HPDE6-E6E7 (cell line): ENCODE data around the gene CTDSP1.

Experiments used
- DNase-seq: peaks from one replicate; pipeline ENCODE4 v3.0.0; 2011; ENCODE audit warnings: missing footprints; ENCODE audit errors: extremely low spot score

Gene CTDSP1

GRCh38 chr2:218400167-218400929, 680 bp downstream of the CTDSP1 start:
- no peak for DNase-seq

- no peak for DNase-seq
Observed at GRCh38 chr2:218400930-218401881, 1.5 kb downstream of the CTDSP1 start.

GRCh38 chr2:218401890-218402289, 2.2 kb downstream of the CTDSP1 start:
- no peak for DNase-seq

GRCh38 chr2:218402491-218402901, 2.8 kb downstream of the CTDSP1 start:
- no peak for DNase-seq

GRCh38 chr2:218402911-218403411, 3.3 kb downstream of the CTDSP1 start:
- DNase-seq = no peak

GRCh38 chr2:218403810-218404209, 4.1 kb downstream of the CTDSP1 start:
- DNase-seq = no peak

- no peak for DNase-seq
Observed at GRCh38 chr2:218404351-218405085, 4.8 kb downstream of the CTDSP1 start.

- no peak for DNase-seq
Observed at GRCh38 chr2:218405086-218405745, 5.5 kb downstream of the CTDSP1 start.

- no peak for DNase-seq
Observed at GRCh38 chr2:218405746-218406208, 6.1 kb downstream of the CTDSP1 start.

- peak; percentile 89 for DNase-seq
Observed at GRCh38 chr2:218406209-218406948, 6.7 kb downstream of the CTDSP1 start.

GRCh38 chr2:218406949-218407618, 7.4 kb downstream of the CTDSP1 start:
- DNase-seq = no peak

GRCh38 chr2:218407717-218408116, 8.0 kb downstream of the CTDSP1 start:
- DNase-seq = no peak

GRCh38 chr2:218418321-218418716, 18.7 kb downstream of the CTDSP1 start:
- no peak for DNase-seq

GRCh38 chr2:218418717-218419458, 19.2 kb downstream of the CTDSP1 start, which contains the start of gene VIL1:
TSS of gene VIL1 (plus strand) at chr2:218419123. CDS start at chr2:218423779, 4,656 bp downstream.
- no peak for DNase-seq

GRCh38 chr2:218419630-218420216, 20.1 kb downstream of the CTDSP1 start:
- DNase-seq = no peak

- no peak for DNase-seq
Observed at GRCh38 chr2:218421027-218421426, 21.4 kb downstream of the CTDSP1 start.

GRCh38 chr2:218422403-218423086, 22.9 kb downstream of the CTDSP1 start:
- DNase-seq = no peak

- DNase-seq = no peak
Observed at GRCh38 chr2:218423584-218423983, 23.9 kb downstream of the CTDSP1 start.
